HG02938 (cell line): Measurements from ENCODE around the gene CTSV.
"Not testable (repeated sequence)": the region's sequence is repeated elsewhere in the genome, so short reads cannot be mapped to it uniquely, and the experiment has no call there.

Experiments
- ATAC-seq: cut with Tn5 transposase; IDR thresholded peaks from one replicate; pipeline ENCODE4 v1.9.1; 2021; ENCODE audit warnings: mild to moderate bottlenecking, moderate library complexity; ENCODE audit not compliant: unreplicated experiment

The CTSV gene

DNA sequence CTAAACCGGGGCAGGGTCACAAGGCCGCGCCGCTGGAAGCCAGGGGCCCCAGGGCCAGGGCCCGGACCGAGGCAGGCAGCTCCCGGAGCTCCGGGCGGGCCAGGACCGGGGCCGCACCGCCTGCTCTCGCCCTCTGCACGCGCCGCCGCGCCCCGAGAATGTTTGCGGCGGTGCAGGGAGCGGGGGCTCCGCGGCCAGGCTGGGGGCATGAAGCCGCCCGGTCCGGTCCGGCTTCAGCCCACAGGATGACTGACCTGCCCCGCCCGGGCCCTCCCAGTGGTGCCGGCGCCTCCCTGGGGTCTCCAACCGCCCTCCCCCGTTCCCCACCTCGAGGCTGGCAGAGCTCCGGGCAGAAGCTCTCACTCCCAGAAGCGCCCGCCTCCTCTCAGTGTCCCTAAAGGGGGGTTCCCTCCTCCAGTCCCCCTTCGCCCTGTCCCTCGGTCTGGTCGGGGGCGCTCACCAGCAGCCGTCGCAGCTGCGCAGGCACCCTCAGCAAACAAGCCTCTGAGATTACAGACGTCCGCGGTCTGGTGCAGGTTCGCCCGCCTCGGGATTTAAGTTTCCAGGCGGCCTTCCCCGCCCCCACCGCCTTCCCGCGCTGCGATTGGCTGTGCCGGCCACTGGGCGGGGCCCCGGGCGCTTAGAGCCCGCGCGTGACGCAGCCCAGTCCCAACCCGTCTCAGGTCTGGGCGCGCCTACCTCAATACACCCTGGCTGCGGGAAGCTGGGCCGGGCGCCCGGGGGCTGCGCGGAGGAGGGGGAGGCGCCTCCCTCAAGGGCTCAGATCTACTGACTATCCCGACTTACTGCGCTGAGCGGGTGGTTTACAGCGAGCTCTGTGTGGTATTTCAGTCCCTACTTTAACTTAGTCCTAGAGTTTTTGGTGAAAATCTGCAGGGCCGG is at the start of gene CTSV:
TSS of gene CTSV (minus strand) at position 532 of the 903 bp plus-strand sequence. CDS start 1,099 bp downstream, outside the sequence.
- peak; percentile 79 for ATAC-seq

DNA sequence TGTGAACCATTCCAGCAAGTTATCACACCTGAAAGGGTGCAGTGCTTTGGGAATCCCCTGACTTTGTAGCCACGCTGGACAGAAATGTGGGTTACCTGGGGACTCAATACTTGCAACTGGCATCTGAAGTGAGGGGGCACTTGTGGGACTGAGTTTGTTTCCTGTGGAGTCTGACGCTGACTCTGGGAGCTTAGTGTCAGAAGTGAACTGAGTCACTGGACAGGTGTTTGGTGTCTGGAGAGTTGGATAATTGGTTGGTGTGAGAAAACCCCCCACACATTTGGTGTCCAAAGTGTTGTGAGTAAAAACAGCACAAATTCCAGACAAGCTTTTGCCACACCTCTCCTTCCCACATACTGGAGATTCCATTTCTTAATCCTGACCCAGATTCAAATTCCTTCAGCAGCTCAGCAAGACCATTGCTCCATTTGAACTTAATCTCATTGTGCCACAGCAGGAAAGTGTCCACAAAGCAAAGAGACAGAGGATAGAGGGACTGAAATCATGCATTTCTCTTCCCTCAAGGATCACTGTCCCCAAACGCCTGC is 48.8 kb upstream of the CTSV start:
- ATAC-seq: not testable (repeated sequence)

GRCh38 chr9:97084562-97084991 is 45.6 kb upstream of the CTSV start:
- not testable (repeated sequence) for ATAC-seq

GRCh38 chr9:97078362-97078761 is 39.4 kb upstream of the CTSV start:
- no peak for ATAC-seq

DNA sequence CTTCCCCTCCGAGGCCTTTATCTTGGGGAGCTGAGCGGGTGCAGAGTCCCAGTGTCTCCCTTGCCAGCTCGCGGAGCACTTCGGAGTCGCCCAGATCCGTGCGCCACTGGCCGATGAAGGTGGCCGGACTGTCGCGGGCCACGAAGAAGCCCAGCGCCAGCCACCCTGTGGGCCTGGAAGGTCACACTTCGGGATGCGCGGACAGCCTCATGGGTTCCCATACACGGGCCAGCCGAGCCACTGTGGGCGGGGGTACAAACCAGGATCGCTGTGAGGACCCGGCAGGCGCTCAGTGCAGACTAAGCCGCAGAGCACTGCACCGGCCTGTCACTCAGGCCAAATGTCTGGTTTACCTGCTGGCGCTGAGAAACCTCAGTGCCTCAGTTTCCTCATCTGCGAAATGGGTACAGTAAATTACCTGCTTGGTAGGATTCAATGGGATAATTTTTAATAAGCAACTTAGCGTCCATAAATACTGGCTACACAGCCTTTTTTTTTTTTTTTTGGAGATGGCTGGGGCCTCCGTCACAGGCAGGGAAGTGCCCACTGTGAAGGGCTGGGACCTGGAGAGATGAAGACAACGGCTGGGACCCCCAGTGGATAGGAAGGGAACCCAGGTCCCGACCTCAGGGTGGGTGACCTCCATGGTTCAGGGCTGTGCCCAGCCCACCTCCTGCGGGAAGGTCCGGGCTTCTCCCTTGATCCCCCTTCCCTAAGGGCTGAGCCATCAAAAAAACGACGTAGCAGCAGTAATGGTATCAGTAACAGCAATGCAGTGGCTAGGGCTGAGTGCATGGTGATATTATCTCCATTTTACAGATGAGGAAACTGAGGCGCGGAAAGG is 38.7 kb upstream of the CTSV start:
- no peak for ATAC-seq

- not testable (repeated sequence) for ATAC-seq
Measured at GRCh38 chr9:97076731-97077451, 37.9 kb upstream of the CTSV start.

GRCh38 chr9:97076238-97076637 is 37.3 kb upstream of the CTSV start:
- no peak for ATAC-seq

DNA sequence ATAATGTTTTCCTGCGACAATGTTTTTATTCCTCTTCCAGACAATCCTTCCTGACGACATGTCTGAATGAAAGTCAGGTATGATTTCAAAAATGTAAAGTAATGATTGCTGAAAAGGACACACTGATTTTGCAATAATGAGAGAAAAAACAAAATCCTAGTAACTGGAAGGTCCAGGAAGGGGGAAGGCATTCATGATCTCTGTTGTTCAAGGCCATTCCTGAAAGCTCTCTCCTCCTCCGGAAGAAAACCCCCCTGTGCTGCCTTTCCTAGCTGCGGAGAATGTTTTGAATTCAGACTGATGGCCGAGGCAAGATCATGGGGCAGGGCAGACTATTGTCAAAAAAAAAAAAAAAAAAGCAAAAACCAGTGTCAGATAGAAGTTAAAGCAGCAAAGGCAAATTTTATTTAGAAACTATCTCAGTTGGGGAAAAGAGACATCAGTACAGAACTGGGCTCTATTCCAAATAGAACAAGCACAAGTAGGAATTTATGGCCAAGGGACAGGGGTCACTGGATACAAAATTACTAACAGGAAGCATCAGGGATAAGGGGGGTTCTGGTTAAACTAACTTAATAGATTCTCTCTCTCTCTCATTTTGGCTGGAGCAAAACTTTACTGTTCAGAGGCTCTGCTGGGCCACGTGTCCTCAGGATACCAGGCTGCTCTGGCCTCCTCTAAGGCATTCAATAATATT is 36.5 kb upstream of the CTSV start:
- ATAC-seq: no peak

DNA sequence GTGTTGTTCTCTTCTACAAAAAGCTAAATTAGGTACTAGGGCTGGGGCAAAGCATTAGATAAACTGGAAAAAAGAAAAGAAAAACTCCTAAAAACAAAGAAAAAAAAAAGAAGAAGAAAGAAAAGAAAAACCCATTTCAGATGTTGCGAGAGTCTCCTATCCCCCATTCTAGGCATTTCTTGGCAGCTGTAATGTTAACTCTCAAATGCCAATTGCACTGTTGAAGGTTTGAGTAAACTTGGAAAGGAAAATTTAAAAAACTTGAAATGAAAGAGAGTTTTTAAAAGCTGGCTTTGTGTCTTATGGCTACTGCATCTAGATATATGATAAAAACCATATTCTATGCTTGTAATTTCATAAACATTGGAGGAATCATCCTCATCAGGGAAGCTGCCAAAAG is 34.6 kb upstream of the CTSV start:
- ATAC-seq: no peak

GRCh38 chr9:97072285-97072776 is 33.4 kb upstream of the CTSV start:
- ATAC-seq: no peak

DNA sequence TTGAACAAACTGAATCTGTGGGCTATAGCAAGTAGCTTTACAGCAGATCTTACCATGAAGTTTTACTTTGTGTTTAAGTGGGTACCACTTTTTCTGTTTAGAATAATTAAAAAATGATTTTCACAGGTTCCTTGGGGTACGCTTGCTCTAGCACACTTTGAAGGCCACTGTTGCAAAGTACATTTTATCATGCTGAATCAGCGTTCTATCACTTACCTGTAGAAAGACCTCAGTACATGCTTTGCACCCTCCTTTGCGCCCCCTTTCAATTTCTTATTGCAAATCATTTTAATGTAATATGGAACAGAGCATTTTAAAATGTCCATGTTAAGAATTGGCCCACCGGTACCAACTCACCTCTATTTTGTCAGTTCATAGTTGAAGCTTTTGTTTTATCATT is 31.4 kb upstream of the CTSV start:
- ATAC-seq: not testable (repeated sequence)

DNA sequence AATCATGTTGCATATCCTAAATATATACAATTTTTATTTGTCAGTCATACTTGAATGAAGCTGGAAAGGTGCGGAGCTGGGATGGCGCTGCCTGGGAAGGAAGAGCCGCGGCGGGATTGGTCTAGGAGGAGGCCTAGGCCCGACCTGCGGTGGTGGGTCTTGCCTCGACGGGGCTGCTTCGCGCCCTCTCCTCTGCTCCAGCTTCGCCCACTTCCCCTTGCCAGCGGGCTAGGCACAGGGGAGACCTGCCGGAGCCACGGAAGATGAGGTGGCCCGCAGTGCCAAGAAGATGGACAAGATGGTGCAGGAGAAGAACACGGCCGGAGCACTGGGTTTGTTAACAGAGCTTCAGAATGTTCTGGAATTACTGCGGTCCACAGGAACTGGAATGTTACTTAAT is 28.5 kb upstream of the CTSV start:
- ATAC-seq: no peak

DNA sequence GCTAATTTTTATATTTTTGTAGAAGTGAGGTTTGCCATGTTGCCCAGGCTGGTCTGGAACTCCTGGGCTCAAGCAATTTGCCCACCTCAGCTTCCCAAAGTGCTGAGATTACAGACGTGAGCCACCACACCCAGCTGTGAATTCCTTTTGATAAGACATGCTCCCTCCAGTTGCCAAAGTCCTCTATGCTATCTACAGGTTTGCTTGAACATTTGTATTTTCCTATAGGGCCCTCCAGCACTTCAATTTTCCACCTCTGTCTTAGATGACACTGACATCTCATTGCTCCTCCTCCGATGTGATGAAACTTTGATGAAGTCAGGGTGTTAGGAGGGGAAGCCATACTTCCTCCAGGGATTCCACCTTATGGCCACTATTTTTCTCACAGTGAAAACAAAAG is 25.2 kb upstream of the CTSV start:
- ATAC-seq: no peak

DNA sequence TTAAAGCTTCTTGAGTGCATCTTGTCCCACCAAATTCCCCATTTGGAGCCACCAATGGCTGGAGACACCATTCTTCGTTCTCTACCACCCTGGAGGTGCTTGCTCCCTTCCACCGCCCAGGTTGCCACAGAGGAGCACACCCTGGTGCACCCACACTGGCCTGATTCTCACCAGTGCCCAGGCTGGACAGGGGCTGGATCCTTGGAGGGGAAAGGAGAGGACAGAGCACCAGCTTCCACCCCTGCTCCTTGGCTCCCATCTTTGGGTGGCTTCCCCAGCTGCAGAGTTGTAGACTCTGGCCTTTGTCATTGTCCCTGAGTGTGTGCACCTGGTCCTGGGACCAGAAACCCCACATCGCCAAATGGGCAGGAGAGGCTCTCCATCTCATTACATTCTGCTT is 21.9 kb upstream of the CTSV start:
- ATAC-seq: no peak

DNA sequence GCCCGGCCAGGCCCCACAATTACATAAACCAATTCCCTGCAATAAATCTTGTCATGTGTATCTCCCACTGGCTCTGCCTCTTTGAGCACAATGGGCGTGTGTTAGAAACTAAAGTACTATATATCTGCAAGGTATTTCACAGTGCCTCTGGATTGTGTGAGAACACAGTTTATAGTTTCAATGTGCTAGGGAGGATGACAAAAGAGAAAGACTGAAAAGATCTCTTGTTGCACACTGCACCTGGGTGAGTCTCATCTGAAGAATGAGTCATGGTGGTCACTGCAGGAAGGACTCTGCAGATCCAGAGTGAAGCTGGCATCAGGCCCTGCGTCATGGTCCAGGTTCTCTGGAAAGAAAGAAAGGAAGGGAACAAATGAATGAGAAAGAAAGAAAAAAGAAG is 20.7 kb upstream of the CTSV start:
- no peak for ATAC-seq

DNA sequence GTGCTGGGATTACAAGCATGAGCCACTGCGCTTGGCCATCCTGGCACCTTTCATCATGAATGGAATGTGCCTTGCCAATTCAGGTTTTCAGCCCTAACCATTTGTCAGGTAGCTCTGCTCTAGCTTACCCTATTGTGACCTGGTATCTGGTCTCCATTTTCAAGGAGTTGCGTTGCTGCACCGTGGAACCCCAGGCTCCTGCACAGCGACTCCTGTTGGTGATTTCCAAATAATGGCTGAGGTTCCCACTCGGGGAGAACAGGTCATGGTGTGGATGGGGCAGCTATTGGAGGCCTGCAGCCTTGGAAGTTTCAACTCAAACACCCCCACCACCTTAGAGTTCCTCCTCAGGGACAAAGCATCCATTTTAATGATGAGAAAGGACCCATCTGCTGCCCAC is 18.7 kb upstream of the CTSV start:
- ATAC-seq: no peak

GRCh38 chr9:97055891-97056290 is 16.9 kb upstream of the CTSV start:
- not testable (repeated sequence) for ATAC-seq

DNA sequence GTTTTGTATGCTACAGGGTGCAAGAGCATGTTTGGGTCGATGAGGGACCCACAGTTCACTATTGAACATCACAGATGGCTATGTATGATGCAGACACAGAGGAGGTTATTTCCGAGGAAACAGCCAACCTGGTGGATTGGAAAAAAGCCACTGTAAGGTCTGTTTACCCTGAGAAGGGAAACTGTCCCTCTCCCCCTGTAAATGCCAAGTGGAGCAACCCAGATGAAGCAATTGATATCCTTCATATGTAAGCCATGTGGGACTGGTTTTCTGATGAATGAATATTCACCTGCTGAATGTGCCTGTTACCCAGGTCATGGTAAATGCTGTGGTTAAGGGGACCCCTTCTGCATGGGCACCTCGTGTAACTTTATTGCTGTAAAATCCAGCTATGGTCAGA is 14.8 kb upstream of the CTSV start:
- ATAC-seq: no peak

DNA sequence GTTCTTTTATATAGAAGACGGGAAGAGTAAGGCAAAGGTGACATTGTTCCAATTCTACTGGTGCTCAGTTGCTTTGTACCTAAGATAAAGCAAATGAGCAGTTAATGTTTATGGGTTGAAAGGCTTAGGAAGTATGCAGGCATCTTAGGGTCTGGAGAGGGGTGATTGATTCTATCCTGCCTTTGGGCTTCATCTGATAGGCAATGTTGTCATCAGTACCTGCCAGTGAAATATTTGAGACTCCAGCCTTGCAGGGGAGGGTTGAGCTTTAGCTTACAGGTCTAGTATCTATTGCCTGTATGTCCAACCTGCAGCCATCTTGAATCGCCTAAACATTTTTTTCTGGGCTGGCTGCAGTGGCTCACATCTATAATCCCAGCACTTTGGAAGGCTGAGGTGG is 13.8 kb upstream of the CTSV start:
- ATAC-seq: no peak

- ATAC-seq: no peak
Measured at GRCh38 chr9:97046228-97046627, 7.3 kb upstream of the CTSV start.
